DOHH2 (cell line): ENCODE results near the gene TF.

Experiments
- H3F3A ChIP-seq: fragments of 200-600 bp; sonication (generic), shearing (Covaris generic); 2 replicates; pipeline ENCODE4 v1.6.0; 2016; ENCODE audit warnings: antibody characterized with exemption, mild to moderate bottlenecking; ENCODE audit not compliant: control insufficient read depth, insufficient read depth
- H3K27ac ChIP-seq: fragments of 200-600 bp; sonication (generic); 2 replicates; pipeline ENCODE4 v1.5.1; 2014; ENCODE audit warnings: low read depth, mild to moderate bottlenecking, low read length, moderate library complexity
- H3K27me3 ChIP-seq: fragments of 200-600 bp; sonication (generic); 2 replicates; pipeline ENCODE4 v1.6.1; 2014; ENCODE audit warnings: mild to moderate bottlenecking, low read length, mixed read lengths; ENCODE audit not compliant: control insufficient read depth
- H3K36me3 ChIP-seq: fragments of 200-600 bp; sonication (generic); 2 replicates; pipeline ENCODE4 v1.6.1; 2014; ENCODE audit warnings: mild to moderate bottlenecking, low read length, moderate library complexity, mixed read lengths; ENCODE audit not compliant: control insufficient read depth
- H3K4me1 ChIP-seq: fragments of 200-600 bp; sonication (generic); 2 replicates; pipeline ENCODE4 v1.6.1; 2014; ENCODE audit warnings: mild to moderate bottlenecking, low read length, mixed read lengths; ENCODE audit not compliant: control insufficient read depth
- H3K4me2 ChIP-seq: fragments of 200-600 bp; sonication (generic); 2 replicates; pipeline ENCODE4 v1.6.0; 2014; ENCODE audit warnings: mild to moderate bottlenecking, low read length, moderate library complexity
- H3K4me3 ChIP-seq: fragments of 200-600 bp; sonication (generic); 2 replicates; pipeline ENCODE4 v1.5.1; 2014; ENCODE audit warnings: mild to moderate bottlenecking, low read length, mixed read lengths
- H3K79me2 ChIP-seq: fragments of 200-600 bp; sonication (generic); 2 replicates; pipeline ENCODE4 v1.6.1; 2014; ENCODE audit warnings: mild to moderate bottlenecking, low read length, mixed read lengths; ENCODE audit not compliant: control insufficient read depth
- H3K9me2 ChIP-seq: fragments of 200-600 bp; sonication (generic); replicated peaks from 2 replicates; pipeline ENCODE4 v1.6.1; 2014; ENCODE audit warnings: mild to moderate bottlenecking, low read length, mixed read lengths; ENCODE audit not compliant: control insufficient read depth
- H3K9me3 ChIP-seq: fragments of 200-600 bp; sonication (generic); 2 replicates; pipeline ENCODE4 v1.6.1; 2014; ENCODE audit warnings: antibody characterized with exemption, low read length, mixed read lengths; ENCODE audit not compliant: control insufficient read depth, insufficient read depth
- H4K20me1 ChIP-seq: fragments of 200-600 bp; sonication (generic); 2 replicates; pipeline ENCODE4 v1.6.0; 2014; ENCODE audit warnings: low read depth, mild to moderate bottlenecking, antibody characterized with exemption, low read length, moderate library complexity; ENCODE audit not compliant: control insufficient read depth, insufficient read depth
- CTCF ChIP-seq: fragments of 200-600 bp; sonication (generic); IDR thresholded peaks from one replicate; pipeline ENCODE4 v1.5.1; 2014; ENCODE audit warnings: antibody characterized with exemption, mild to moderate bottlenecking, low read depth, low read length; ENCODE audit not compliant: poor library complexity, severe bottlenecking
- EZH2phosphoT487 ChIP-seq: fragments of 200-600 bp; sonication (generic); IDR thresholded peaks from 2 replicates; pipeline ENCODE4 v1.6.1; 2017; ENCODE audit warnings: borderline replicate concordance, mild to moderate bottlenecking, antibody characterized with exemption, low read length, moderate library complexity, mixed read lengths

The TF gene

DNA sequence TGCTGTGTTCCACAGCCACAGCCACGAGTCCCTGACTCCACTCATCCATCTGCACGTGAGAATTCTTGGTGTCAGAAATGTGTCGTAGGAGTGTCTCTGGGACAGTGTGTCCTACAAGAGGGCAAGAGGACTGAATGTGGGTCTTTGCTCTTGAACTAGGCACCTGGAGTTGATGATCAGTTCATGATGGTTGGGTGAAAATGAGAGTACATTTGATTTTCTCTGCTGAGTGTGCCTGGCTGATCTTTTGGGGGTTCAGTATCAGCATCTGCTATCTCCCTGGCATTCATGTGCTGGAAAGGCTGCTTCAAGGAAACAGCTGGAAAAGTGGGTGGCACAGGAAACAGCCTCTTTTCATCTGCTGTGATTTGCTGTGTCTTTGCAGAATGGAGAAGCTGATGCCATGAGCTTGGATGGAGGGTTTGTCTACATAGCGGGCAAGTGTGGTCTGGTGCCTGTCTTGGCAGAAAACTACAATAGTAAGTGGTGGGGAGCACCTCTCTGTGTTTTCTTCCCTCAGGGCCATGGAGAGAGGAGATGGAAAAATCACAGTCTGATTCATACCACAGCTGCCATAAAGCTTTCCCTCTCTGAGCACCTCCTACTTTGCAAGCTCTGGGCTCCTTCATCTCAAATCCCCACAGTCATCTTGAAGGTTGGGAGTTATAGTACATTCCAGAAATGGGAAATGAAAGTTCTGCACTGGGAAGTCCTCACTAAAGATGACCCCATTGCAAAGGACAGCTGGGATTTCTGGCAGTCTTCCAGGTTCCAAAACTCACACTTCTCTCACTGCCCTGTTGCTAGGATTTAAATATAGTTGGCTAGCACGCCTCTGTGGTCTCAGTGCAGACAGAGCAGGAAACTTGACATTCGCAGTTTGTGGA is 17.8 kb downstream of the TF start:
- Histone ChIP-seq H3K4me2 (no peak overlapping the region), H3K4me1 (peaks cover 6% of the 10 kb centered on the region), H3K4me3 (no peak overlapping the region), H4K20me1 (no peaks in the 10 kb centered on the region), H3K27me3 (peaks cover 10% of the 10 kb centered on the region), H3K9me3 (no peaks in the 10 kb centered on the region), H3K36me3 (no peaks in the 10 kb centered on the region), H3K27ac (no peak overlapping the region), H3K9me2 (no peaks in the 10 kb centered on the region), H3F3A (no peaks in the 10 kb centered on the region), H3K79me2 (no peaks in the 10 kb centered on the region)
- TF ChIP-seq EZH2phosphoT487 (no peak), CTCF (no peak)

DNA sequence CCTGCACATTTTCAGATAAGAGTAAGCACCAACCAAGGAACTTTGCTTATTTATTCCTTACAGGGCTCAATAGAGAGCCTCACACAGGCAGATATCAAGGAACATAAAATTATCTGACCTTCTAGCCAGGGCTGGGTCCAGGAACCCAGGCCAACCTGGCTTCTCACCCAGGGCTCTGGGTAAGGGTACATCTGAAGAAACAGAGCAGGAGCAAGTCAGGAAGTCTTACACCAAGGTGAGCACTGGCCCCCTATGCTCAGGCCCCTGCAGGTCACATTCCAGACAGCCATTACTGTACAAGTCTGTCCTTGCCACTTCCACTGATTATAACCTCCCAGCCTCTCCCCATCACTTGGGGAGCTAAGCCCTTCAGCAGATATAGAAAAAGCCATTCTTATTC is 19.1 kb downstream of the TF start:
- Histone ChIP-seq H4K20me1 (no peaks in the 10 kb centered on the region), H3K4me2 (no peak overlapping the region), H3K27me3 (peaks cover 10% of the 10 kb centered on the region), H3K4me1 (peaks cover 6% of the 10 kb centered on the region), H3K9me3 (no peaks in the 10 kb centered on the region), H3K27ac (no peak overlapping the region), H3K9me2 (no peaks in the 10 kb centered on the region), H3F3A (no peaks in the 10 kb centered on the region), H3K4me3 (no peak overlapping the region), H3K36me3 (no peaks in the 10 kb centered on the region), H3K79me2 (no peaks in the 10 kb centered on the region)
- TF ChIP-seq CTCF (no peak), EZH2phosphoT487 (no peak)

- H3K79me2 ChIP-seq = no peaks in the 10 kb centered on the region
- H3K9me3 ChIP-seq = no peaks in the 10 kb centered on the region
- no peak overlapping the region for H3K27ac ChIP-seq
- H3K9me2 ChIP-seq = no peaks in the 10 kb centered on the region
- H4K20me1 ChIP-seq = no peaks in the 10 kb centered on the region
- TF ChIP-seq CTCF = no peak
- no peak for TF ChIP-seq EZH2phosphoT487
- H3K4me3 ChIP-seq = no peak overlapping the region
- H3F3A ChIP-seq = no peaks in the 10 kb centered on the region
- H3K4me2 ChIP-seq = no peak overlapping the region
- H3K4me1 ChIP-seq = peaks cover 6% of the 10 kb centered on the region
- peaks cover 3% of the 10 kb centered on the region; the same call in 1 of the 2 replicates for H3K27me3 ChIP-seq
- no peaks in the 10 kb centered on the region for H3K36me3 ChIP-seq
Observed at GRCh38 chr3:133767607-133768006, 21.4 kb downstream of the TF start.
